ENCODE measurements around the gene UGT2B17.

Gene UGT2B17

DNA sequence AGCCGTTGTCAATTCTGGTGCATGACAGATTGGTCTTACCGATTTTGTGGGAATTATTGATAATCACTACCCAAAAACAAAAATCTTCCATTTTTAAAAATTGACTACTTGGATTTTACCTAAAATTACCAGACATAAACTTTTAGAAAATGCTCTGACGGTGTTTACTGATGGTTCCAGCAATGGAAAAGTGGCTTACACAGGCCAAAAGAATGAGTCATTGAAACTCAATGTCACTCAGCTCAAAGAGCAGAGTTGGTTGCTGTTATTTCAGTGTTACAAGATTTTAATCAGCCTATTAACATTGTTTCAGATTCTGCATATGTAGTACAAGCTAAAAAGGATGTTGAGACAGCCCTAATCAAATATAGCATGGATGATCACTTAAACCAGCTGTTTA is 23.0 kb upstream of the UGT2B17 start:
- TF ChIP-seq, protein P1, sequence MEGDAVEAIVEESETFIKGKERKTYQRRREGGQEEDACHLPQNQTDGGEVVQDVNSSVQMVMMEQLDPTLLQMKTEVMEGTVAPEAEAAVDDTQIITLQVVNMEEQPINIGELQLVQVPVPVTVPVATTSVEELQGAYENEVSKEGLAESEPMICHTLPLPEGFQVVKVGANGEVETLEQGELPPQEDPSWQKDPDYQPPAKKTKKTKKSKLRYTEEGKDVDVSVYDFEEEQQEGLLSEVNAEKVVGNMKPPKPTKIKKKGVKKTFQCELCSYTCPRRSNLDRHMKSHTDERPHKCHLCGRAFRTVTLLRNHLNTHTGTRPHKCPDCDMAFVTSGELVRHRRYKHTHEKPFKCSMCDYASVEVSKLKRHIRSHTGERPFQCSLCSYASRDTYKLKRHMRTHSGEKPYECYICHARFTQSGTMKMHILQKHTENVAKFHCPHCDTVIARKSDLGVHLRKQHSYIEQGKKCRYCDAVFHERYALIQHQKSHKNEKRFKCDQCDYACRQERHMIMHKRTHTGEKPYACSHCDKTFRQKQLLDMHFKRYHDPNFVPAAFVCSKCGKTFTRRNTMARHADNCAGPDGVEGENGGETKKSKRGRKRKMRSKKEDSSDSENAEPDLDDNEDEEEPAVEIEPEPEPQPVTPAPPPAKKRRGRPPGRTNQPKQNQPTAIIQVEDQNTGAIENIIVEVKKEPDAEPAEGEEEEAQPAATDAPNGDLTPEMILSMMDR (IDR thresholded peaks at IDR 0.05; ENCODE audit: low read depth, low read length, missing control alignments), result no peak
- no peak for DNase-seq (ENCODE audit: low read depth)
- H3K4me3 ChIP-seq (ENCODE audit: low read depth, low read length), result no peak overlapping the region
- in situ Hi-C loops (cut with HindIII; ENCODE audit: low sequenced_read_pairs), result no loop called here

DNA sequence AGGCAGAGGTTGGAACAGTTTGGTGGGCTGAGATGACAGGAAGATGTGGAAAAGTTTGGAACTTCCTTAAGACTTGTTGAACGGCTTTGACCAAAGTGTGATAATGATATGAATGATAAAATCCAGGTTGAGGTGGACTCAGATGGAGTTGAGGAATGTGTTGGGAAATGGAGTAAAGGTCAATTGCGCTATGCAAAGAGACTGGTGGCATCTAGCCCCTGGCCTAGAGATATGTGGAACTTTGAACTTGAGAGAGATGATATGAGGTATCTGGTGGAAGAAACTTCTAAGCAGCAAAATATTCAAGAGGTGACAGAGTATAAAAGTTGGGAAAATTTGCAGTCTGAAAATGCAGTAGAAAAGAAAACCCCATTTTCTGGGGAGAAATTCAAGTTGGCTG is 21.4 kb upstream of the UGT2B17 start:
- TF ChIP-seq, protein P1 (IDR thresholded peaks at IDR 0.05; ENCODE audit: low read depth, low read length, missing control alignments), result no peak
- DNase-seq (ENCODE audit: low read depth), result no peak
- in situ Hi-C loops (cut with HindIII; ENCODE audit: low sequenced_read_pairs), result no loop called here
- no peak overlapping the region for H3K4me3 ChIP-seq (ENCODE audit: low read depth, low read length)

DNA sequence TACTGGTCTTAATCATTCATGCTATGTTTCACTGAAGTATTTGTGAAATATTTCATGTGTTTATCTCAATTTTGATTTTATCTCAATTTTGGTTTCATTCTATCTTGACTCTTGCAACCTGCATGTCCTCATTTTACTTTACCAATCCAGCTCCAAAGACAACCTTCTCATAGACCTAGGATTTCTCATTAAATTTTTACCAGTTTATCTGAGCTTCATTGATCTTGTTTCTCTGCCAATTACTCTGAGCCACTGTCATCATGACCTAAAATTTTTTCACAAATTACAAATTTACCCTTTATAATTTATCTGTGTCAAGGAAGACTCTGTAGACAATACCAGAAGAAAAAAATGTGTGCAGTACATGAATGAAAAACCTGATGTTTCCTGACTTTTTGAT is 18.6 kb upstream of the UGT2B17 start:
- DNase-seq (ENCODE audit: low read depth), result no peak
- H3K4me3 ChIP-seq (ENCODE audit: low read depth, low read length), result no peak overlapping the region
- TF ChIP-seq, protein P1 (IDR thresholded peaks at IDR 0.05; ENCODE audit: low read depth, low read length, missing control alignments), result no peak
- in situ Hi-C loops (cut with HindIII; ENCODE audit: low sequenced_read_pairs), result no loop called here

DNA sequence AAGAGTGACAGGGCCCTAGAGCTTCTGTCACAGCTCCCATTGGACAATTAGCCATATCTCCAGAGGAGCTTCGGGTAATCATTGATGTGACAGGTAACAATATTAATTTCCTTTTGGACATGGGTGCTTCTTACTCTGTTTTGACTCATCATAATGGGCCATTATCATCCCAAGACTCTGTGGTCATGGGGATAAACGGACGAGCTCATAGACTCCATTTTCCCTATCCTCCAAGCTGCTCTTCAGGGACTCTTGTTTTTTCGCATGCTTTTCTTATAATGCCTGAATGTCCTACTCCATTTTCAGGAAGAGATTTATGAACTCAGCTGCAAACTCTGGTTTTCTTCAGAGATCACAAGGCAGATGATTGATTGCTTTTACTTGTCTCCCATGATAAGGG is 17.0 kb upstream of the UGT2B17 start:
- in situ Hi-C loops (cut with HindIII; ENCODE audit: low sequenced_read_pairs), result no loop called here
- no peak overlapping the region for H3K4me3 ChIP-seq (ENCODE audit: low read depth, low read length)
- TF ChIP-seq, protein P1 (IDR thresholded peaks at IDR 0.05; ENCODE audit: low read depth, low read length, missing control alignments), result no peak
- DNase-seq (ENCODE audit: low read depth), result no peak

DNA sequence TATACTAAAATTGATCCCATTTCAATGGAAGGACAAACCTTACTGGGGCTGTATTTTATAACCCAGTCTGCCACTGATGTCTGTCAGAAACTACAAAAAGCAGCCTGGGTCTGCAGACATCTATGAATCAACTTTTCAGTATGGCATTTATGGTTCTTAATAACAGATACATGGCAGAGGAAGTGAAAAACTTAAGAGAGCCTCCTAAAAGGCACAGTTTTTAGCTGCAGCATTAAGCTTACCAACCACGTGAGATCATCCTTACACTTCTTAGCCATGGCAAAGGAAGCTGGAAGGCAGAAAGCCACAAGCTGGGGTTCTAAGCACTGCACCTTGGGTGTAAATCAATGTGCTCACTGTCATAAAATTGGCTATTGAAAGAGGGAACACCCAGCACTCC is 16.6 kb upstream of the UGT2B17 start:
- TF ChIP-seq, protein P1 (IDR thresholded peaks at IDR 0.05; ENCODE audit: low read depth, low read length, missing control alignments), result no peak
- DNase-seq (ENCODE audit: low read depth), result no peak
- no peak overlapping the region for H3K4me3 ChIP-seq (ENCODE audit: low read depth, low read length)
- in situ Hi-C loops (cut with HindIII; ENCODE audit: low sequenced_read_pairs), result no loop called here

DNA sequence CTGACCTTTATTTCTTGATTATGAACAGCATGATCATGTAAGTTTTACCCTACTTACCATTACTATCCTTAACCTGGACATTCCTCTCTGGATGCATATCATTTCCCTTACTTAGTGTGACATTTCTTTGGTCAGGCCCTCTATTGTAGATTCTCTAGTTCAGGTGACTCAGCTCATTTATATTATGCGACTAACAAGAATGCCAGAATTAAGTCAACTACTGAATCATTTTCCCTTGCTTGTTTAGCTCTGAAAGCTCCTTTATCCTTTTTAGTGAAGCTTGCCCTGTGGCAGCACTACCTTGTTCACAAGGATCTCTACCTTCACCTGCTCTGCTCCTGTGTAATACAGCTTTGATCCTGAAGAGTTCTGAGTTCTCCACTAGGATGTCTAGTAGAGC is 15.1 kb upstream of the UGT2B17 start:
- H3K4me3 ChIP-seq (ENCODE audit: low read depth, low read length), result no peak overlapping the region
- DNase-seq (ENCODE audit: low read depth), result no peak
- in situ Hi-C loops (cut with HindIII; ENCODE audit: low sequenced_read_pairs), result no loop called here
- TF ChIP-seq, protein P1 (IDR thresholded peaks at IDR 0.05; ENCODE audit: low read depth, low read length, missing control alignments), result no peak

DNA sequence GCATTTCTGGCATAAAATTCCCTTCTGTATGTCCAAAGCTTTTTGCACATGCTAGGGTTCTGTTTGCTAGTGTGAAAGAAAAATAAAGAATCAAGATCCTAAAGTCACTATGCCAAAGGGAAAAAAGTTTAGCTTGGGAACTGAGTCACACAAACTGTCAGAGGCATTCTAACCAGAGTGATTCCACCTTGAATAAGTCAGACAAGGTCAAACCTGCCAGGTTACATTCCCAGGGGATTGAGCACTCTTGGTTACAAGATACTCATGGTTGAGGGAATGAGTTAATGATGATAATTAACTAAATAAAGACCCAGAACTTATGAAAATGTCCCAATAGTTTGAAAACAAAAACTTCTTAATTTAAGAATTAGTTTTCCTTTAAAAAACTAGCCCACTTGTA is 13.7 kb upstream of the UGT2B17 start:
- no peak overlapping the region for H3K4me3 ChIP-seq (ENCODE audit: low read depth, low read length)
- DNase-seq (ENCODE audit: low read depth), result no peak
- in situ Hi-C loops (cut with HindIII; ENCODE audit: low sequenced_read_pairs), result no loop called here
- TF ChIP-seq, protein P1 (IDR thresholded peaks at IDR 0.05; ENCODE audit: low read depth, low read length, missing control alignments), result no peak
